Activated CD4-positive, alpha-beta T cell treated with anti-CD3 and anti-CD28 coated beads for 48 hours (primary cell): ENCODE results near the gene ACAD11.

Experiments used
- DNase-seq: peaks from one replicate; pipeline ENCODE4 v3.0.0-alpha.2; 2020

The ACAD11 gene

GRCh38 chr3:132550579-132551305 is 108.9 kb downstream of the ACAD11 start:
- no peak for DNase-seq

DNA sequence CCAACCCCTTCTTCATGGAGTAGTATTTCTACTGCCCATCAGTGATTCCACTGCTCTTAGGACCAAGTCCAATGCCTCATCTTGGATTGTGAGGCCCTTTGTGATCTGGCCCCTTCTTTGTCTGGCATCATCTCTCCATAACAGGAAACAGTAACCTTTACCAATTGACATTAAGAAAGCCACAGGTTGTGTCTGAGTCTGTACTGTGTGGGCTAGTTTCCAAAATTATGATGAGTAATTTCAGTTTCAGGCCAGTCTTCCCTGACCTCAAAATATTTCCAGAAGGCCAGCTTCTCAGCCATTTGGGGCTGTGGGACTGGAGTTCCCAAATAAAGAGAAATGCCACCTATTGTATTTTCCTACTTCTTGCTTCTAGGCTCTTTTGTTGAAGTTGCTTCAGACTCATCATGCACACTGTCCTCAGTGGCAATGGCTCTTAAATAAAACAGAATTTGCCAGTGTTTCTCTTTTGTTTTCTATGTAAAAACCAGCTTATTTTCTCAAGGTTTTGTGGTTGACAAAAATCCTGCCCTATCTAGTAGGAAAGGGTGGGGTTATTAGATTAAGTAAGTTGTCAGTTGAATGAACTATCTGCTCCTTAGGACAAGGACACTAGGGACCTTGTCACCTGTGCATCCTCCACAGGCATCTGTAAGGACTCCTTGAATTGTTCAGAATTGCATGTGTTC is 109.6 kb downstream of the ACAD11 start:
- DNase-seq: peak; percentile 15

- no peak for DNase-seq
These were observed 110.4 kb downstream of the ACAD11 start for GRCh38 chr3:132549169-132549568.

DNA sequence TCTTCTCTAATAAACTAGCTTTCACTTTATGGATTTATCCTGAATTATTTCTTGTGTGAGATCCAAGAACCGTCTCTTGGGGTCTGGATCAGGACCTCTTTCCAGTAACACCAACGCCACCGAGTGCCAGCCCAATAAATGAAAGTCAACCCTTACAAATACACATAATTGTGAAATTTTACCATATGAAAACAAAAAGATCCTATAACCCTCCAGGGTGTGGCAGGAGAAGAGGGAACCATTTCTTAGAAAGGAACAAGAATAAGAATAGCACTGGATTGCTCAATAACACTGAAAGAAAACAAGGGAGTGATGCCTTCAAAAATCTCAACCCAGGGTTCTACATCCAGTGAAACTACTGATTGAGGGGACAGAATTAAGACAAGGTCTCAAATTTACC is 114.1 kb downstream of the ACAD11 start:
- no peak for DNase-seq

DNA sequence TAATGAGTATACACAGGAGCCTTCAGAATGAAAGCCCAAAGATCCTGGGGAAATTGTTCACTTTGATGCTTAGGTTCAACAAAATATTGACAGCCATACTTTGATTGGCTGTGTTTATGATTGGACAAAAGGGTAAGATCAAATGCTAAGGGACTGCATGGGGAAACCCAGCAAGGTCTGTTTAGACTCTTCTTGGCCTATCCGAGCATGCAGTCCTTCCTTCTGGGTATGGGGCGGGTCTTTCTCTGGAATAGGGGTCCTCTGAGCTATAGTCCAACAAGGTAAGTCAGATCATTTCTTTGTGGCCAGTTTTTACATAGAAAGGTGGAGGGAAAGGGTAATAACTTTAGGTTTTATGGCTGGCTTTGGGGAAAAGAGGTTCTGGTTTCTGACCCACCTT is 115.5 kb downstream of the ACAD11 start:
- no peak for DNase-seq

GRCh38 chr3:132543011-132543739 is 116.4 kb downstream of the ACAD11 start:
- no peak for DNase-seq

- DNase-seq: no peak
These were observed 117.0 kb downstream of the ACAD11 start for GRCh38 chr3:132542577-132542976.

DNA sequence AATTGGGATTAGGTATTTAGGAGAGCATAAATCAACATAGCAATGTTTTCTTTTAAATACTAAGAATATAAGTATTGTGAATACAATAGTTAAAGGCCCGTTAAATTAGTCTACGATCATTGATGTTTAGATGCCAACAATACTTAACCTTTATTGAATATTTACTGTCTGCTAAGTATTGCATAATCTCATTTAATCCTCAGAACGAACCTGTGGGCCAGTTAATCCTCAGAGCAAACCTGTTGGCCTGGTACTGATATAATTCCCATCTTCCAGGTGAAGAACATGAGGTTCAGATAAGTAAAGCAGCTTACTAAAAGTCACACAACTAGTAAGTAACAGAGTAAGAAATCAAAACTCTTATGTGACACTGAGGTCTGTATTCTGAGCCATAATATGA is 119.9 kb downstream of the ACAD11 start:
- no peak for DNase-seq

GRCh38 chr3:132538072-132538471 is 121.5 kb downstream of the ACAD11 start:
- DNase-seq: no peak

DNA sequence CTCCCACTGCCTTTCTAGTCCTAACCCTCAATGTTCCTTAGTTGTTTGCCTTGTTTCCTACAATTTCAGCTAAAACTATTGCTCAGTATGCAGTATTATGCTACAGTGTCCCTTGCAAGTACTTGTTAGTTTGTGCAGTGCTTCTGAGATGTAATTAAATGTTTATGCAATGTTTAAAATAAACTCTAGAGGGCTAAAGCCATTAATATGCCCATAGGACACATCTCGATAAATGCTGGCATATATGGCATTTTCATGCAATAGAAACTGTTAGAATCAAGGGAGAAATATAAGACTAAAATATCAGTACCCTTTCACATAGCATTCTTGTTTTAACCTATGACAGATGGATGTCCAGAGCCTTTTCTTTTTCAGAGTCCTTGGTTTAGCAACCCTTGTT is 122.3 kb downstream of the ACAD11 start:
- DNase-seq: no peak

- no peak for DNase-seq
These were observed 123.0 kb downstream of the ACAD11 start for GRCh38 chr3:132536442-132537153.

DNA sequence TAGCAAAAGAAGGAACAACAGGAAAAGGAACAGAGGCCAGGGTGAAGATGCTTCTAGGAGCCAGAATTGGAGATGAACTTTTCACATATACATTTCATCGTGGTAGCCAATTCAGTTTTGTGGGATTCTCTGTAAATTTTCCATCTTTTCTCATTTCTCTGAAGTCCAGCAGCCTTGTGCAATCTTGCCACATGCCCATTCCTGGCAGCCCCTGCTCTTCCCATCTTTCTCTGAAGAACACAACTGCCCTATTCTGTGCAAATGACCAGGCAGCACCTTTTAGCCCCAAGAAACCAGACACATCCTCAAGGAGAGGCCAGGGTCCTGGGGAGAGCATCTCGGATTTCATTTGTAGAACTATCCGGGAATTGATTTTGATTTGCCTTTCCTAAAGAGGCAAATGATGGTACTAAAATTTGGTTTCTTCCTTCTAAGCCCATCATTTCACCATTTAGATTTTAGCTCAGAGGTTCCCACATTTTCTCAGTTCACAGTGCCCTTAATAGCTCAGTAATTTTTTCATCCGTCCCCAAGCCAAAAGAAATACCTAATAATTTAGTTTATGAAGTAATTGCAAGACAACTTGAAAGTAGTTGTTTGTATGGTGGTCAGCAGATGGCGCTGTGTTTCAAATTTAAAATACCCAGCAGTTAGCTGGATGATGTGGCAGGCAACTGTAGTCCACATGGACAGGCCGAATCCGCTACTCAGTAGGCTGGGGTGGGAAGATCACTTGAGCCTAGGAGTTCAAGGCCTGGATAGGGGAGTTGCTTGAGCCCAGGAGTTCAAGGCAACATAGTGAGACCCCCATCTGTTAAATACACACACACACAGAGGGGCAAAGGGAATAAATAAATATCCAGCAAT is 123.8 kb downstream of the ACAD11 start:
- peak; percentile 67 for DNase-seq

- no peak for DNase-seq
These were observed 129.0 kb downstream of the ACAD11 start for GRCh38 chr3:132530624-132531023.

GRCh38 chr3:132522353-132522752 is 137.3 kb downstream of the ACAD11 start:
- DNase-seq: peak; percentile 8

DNA sequence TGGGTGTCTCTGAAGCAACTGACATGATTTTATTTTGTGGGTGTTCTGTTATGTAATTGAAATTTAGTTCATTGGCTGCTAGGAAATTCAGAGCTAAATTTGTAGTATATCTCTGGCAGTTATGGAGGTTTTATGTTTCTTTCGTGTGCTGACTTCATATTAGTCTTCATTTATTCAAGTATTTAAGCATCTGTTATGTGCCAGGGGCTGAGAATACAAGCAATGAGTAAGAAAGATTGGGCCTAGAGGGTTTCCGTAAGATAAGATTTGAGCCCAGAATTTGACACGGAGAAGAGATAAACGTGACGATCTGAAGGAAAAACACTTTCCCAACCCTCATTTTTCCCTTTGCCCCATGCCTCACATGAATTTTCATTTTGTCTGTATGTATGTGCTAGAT is 137.7 kb downstream of the ACAD11 start:
- no peak for DNase-seq

- DNase-seq: peak; percentile 39
These were observed 139.7 kb downstream of the ACAD11 start for GRCh38 chr3:132519914-132520313.

DNA sequence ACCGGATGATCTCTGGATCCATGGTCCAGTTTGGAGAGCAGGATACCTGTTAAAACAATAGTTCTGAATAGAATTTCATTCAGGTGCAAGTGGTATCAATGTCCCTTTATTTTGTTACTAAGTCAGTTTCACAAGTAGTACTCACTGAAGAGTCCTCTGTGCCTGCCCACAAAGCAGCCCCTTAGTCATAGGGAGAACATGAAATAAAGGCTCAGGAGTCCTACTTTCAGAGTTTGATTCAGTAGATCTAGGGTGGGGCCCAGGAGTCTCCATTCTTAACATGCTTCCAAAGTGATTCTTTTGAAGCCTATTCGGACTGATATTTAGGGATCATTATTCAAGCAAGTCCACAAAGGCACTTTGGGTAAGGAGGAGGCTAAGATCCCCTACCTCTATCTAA is 142.3 kb downstream of the ACAD11 start:
- DNase-seq: no peak

DNA sequence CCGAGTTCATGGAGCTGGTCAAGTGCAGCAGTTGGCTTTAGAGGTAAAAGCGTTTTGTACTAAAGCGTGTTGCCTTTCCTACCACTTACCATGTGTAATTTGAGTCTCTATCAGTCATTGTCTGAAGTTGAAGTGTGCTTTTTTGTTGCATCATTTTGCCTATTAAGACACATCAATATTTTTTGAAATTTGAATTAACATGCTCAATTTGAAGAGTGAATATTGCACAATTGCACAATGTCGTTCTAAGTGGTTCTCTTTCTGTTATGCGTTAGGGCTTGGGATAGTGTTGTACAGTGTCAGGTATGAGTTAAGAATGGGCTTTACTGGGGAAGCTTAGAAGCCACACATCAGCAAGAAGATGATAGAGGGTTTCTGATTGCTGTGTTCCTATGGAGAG is 146.6 kb downstream of the ACAD11 start:
- no peak for DNase-seq

GRCh38 chr3:132509506-132509905 is 150.1 kb downstream of the ACAD11 start:
- DNase-seq: no peak

GRCh38 chr3:132509096-132509495 is 150.5 kb downstream of the ACAD11 start:
- DNase-seq: no peak
